Mucosa of descending colon (tissue), 3 donors: Measurements from ENCODE around the gene PDPK1. TPM values are rescaled to one million over a fixed set of nuclear protein-coding genes. Genes with fewer than 3 reads are reported as not detected.
"Not testable (repeated sequence)": the region's sequence is repeated elsewhere in the genome, so short reads cannot be mapped to it uniquely, and the experiment has no call there.

ENCODE experiments used
- ATAC-seq: fragments of 200-7000 bp; cut with Tn5 transposase; one replicate; pipeline ENCODE4 v1.9.1; 2020; ENCODE audit warnings: mild to moderate bottlenecking, moderate library complexity
- DNase-seq, 3 donors: peaks; one replicate each; pipeline ENCODE4 v3.0.0-alpha.2; 2020
- H3K36me3 ChIP-seq: fragments of 200-600 bp; one replicate; pipeline ENCODE4 v1.8.0; 2021; ENCODE audit warnings: low read depth, mild to moderate bottlenecking
- H3K4me1 ChIP-seq: fragments of 200-600 bp; one replicate; pipeline ENCODE4 v1.8.0; 2021; ENCODE audit warnings: low read depth, mild to moderate bottlenecking
- H3K4me3 ChIP-seq: fragments of 200-600 bp; one replicate; pipeline ENCODE4 v1.8.0; 2021; ENCODE audit warnings: mild to moderate bottlenecking
- H3K9me3 ChIP-seq: fragments of 200-600 bp; one replicate; pipeline ENCODE4 v1.8.0; 2021; ENCODE audit warnings: mild to moderate bottlenecking
- CTCF ChIP-seq: fragments of 200-600 bp; IDR thresholded peaks from one replicate; pipeline ENCODE4 v1.8.0; 2022; ENCODE audit warnings: antibody characterized with exemption, mild to moderate bottlenecking
- intact Hi-C, 2 donors: fragments of 100-400 bp; cut with DNase I in 1 of 2; cut with micrococcal nuclease in 1 of 2; formaldehyde crosslinking; loops; one replicate each; pipeline versions ENCODE4 v1.11.0 to v1.11.1; 2022; cut with DNase I, micrococcal nuclease
- total RNA-seq, 3 donors: library from RNA; stranded (reverse); fragmentation: NEBNext Ultra II Directional in 2 of 3; extraction: Animal tissue kit (Norgen Biotek cat#: 25700) in 2 of 3; gene quantifications; one replicate each; pipeline versions ENCODE4 v1.2.1 to v1.2.4, GENCODE V29; 2021 to 2023
- donor health status: DM: no; HTN: no; CAD: no; lungs with moderate emphysema.
- donor health status: DM: no; HTN: no; CAD: no.
- donor health status: DM: no; HTN: yes; CAD: no.

Gene PDPK1
- total RNA-seq, 3 donors from 2014 or later = 73.3 to 79.6 (median 79.3) TPM

GRCh38 chr16:2603165-2604015, 65.6 kb downstream of the PDPK1 start:
- peaks cover 6% of the 10 kb centered on the region for H3K4me1 ChIP-seq
- no peaks in the 10 kb centered on the region for H3K9me3 ChIP-seq
- no peak for TF ChIP-seq CTCF
- peak; percentile 95 to 97 (median 96) for DNase-seq
- ATAC-seq = peak; percentile 94
- peak overlapping the region; percentile 97 for H3K4me3 ChIP-seq
- intact Hi-C loops = no loop called here
- H3K36me3 ChIP-seq = no peaks in the 10 kb centered on the region

- DNase-seq, H3K4me1 ChIP-seq, ATAC-seq, H3K9me3 ChIP-seq, intact Hi-C loops, H3K36me3 ChIP-seq: not testable (repeated sequence)
- peak overlapping the region; percentile 97 for H3K4me3 ChIP-seq
Measured at GRCh38 chr16:2604016-2604369, 66.2 kb downstream of the PDPK1 start.

GRCh38 chr16:2606820-2607219, 69.0 kb downstream of the PDPK1 start:
- H3K9me3 ChIP-seq, ATAC-seq, H3K36me3 ChIP-seq, H3K4me3 ChIP-seq, intact Hi-C loops, DNase-seq, H3K4me1 ChIP-seq: not testable (repeated sequence)

GRCh38 chr16:2609345-2609744, 71.5 kb downstream of the PDPK1 start:
- H3K9me3 ChIP-seq, intact Hi-C loops, ATAC-seq, H3K4me3 ChIP-seq, H3K36me3 ChIP-seq, H3K4me1 ChIP-seq, DNase-seq: not testable (repeated sequence)

- intact Hi-C loops = no loop called here
- Histone ChIP-seq H3K36me3 (peaks cover 5% of the 10 kb centered on the region), H3K4me3 (no peak overlapping the region), H3K9me3 (no peaks in the 10 kb centered on the region), H3K4me1 (peaks cover 6% of the 10 kb centered on the region)
- DNase-seq = peak in 1 of 3 donors; percentile 31
- ATAC-seq = no peak
- TF ChIP-seq CTCF = no peak
Measured at GRCh38 chr16:2609827-2610470, 72.1 kb downstream of the PDPK1 start.

GRCh38 chr16:2610781-2611498, 73.1 kb downstream of the PDPK1 start:
- peak in 1 of 3 donors; percentile 38 for DNase-seq
- peaks cover 5% of the 10 kb centered on the region for H3K36me3 ChIP-seq

More at GRCh38 chr16:2610781-2611498, 73.1 kb downstream of the PDPK1 start:
- Histone ChIP-seq H3K9me3 (no peaks in the 10 kb centered on the region), H3K4me3 (no peak overlapping the region), H3K4me1 (no peaks in the 10 kb centered on the region)
- ATAC-seq = no peak
- TF ChIP-seq CTCF = no peak
- intact Hi-C loops = no loop called here
